B cell (primary cell): ENCODE data around the gene DZANK1. TPM values are rescaled to one million over a fixed set of nuclear protein-coding genes. Genes with fewer than 3 reads are reported as not detected.
"Not testable (repeated sequence)": the region's sequence is repeated elsewhere in the genome, so short reads cannot be mapped to it uniquely, and the experiment has no call there.

ENCODE experiments used
- ATAC-seq: fragments of 200-7000 bp; cut with Tn5 transposase; one replicate; pipeline ENCODE4 v1.10.0; 2021; ENCODE audit warnings: low read depth, mild to moderate bottlenecking, moderate number of reproducible peaks, moderate library complexity
- CTCF ChIA-PET: fragments of 350-600 bp; sonication (Branson Sonifier 250); formaldehyde crosslinking; loops from one replicate; lab custom pipeline; 2021; ENCODE audit warnings: antibody characterized with exemption, inconsistent platforms; lab: Charles Lee
- POLR2A ChIA-PET: fragments of 350-600 bp; sonication (Branson Sonifier 250); formaldehyde crosslinking; loops from one replicate; lab custom pipeline; 2021; ENCODE audit warnings: antibody characterized with exemption; lab: Charles Lee
- DNase-seq: peaks from one replicate; pipeline ENCODE4 v3.0.0; 2013
- H2AFZ ChIP-seq: 2 replicates; pipeline ENCODE4 v1.6.1; 2012; ENCODE audit warnings: mild to moderate bottlenecking, low read depth, low read length; ENCODE audit not compliant: insufficient read depth, poor library complexity, severe bottlenecking
- H3K27ac ChIP-seq, 2 donors: 1 replicate in 1 of 2; 2 replicates in 1 of 2; pipeline ENCODE4 v1.5.1; 2012 to 2013; ENCODE audit warnings: low read length in 2 of 2, mild to moderate bottlenecking in 2 of 2, moderate library complexity in 1 of 2
- H3K27me3 ChIP-seq, 4 experiments: fragments of 200-600 bp in 1 of 4; sonication (generic) in 1 of 4; replicated peaks in 1 of 4; 1 replicate in 2 of 4; 2 replicates in 2 of 4; pipeline versions ENCODE4 v1.6.1 to v1.7.0; 2013 to 2016; ENCODE audit warnings: low read length in 3 of 4, mild to moderate bottlenecking in 2 of 4, mixed read lengths in 1 of 4, moderate library complexity in 1 of 4; ENCODE audit not compliant: insufficient read depth in 4 of 4, control insufficient read depth in 3 of 4; ENCODE audit errors: control extremely low read depth in 1 of 4
- H3K36me3 ChIP-seq, 2 experiments: replicated peaks in 1 of 2; 1 replicate in 1 of 2; 2 replicates in 1 of 2; pipeline versions ENCODE4 v1.6.1 to v1.7.1; 2013; ENCODE audit warnings: low read length in 1 of 2; ENCODE audit not compliant: insufficient read depth in 2 of 2, control insufficient read depth in 1 of 2; ENCODE audit errors: control extremely low read depth in 1 of 2, extremely low read depth in 1 of 2
- H3K4me1 ChIP-seq, 2 donors: fragments of 200-600 bp in 1 of 2; sonication (generic) in 1 of 2; 1 replicate in 1 of 2; 2 replicates in 1 of 2; pipeline versions ENCODE4 v1.5.1 to v1.6.1; 2013 to 2017; ENCODE audit warnings: low read length in 2 of 2; ENCODE audit not compliant: control insufficient read depth in 2 of 2, insufficient read depth in 2 of 2
- H3K4me2 ChIP-seq: replicated peaks from 2 replicates; pipeline ENCODE3; 2012; ENCODE audit warnings: mild to moderate bottlenecking, low read depth, low read length; ENCODE audit not compliant: poor library complexity, severe bottlenecking
- H3K4me3 ChIP-seq, 5 experiments: fragments of 200-600 bp in 1 of 5; sonication (generic) in 1 of 5; 1 replicate in 3 of 5; 2 replicates in 2 of 5; pipeline versions ENCODE4 v1.5.1 to v1.7.0; 2011 to 2016; ENCODE audit warnings: low read length in 4 of 5, mild to moderate bottlenecking in 4 of 5, low read depth in 2 of 5, control low read depth in 1 of 5, moderate library complexity in 1 of 5; ENCODE audit not compliant: insufficient read depth in 1 of 5; ENCODE audit errors: control extremely low read depth in 1 of 5, extremely low read depth in 1 of 5
- H3K79me2 ChIP-seq: fragments of 200-600 bp; sonication (generic); one replicate; pipeline ENCODE4 v1.6.0; 2016; ENCODE audit warnings: low read length; ENCODE audit not compliant: control insufficient read depth, insufficient read depth
- H3K9ac ChIP-seq: fragments of 200-600 bp; sonication (generic); 2 replicates; pipeline ENCODE4 v1.6.1; 2017; ENCODE audit warnings: mild to moderate bottlenecking, low read length, moderate library complexity
- H3K9me3 ChIP-seq, 3 donors: one replicate each; pipeline versions ENCODE4 v1.6.1 to v1.7.1; 2013; ENCODE audit warnings: low read length in 2 of 3; ENCODE audit not compliant: control insufficient read depth in 2 of 3, insufficient read depth in 1 of 3; ENCODE audit errors: control extremely low read depth in 1 of 3
- H4K20me1 ChIP-seq: 2 replicates; pipeline ENCODE4 v1.6.0; 2012; ENCODE audit warnings: mild to moderate bottlenecking, low read length; ENCODE audit not compliant: insufficient read depth, control insufficient read depth, poor library complexity, severe bottlenecking
- H3K27ac Mint-ChIP-seq: one replicate; pipeline ENCODE4 v1.8.0; 2021; ENCODE audit warnings: mixed read lengths
- H3K27me3 Mint-ChIP-seq: one replicate; pipeline ENCODE4 v1.8.0; 2021; ENCODE audit warnings: mixed read lengths
- H3K4me1 Mint-ChIP-seq: one replicate; pipeline ENCODE4 v1.8.0; 2021; ENCODE audit warnings: mixed read lengths
- H3K4me3 Mint-ChIP-seq: one replicate; pipeline ENCODE4 v1.8.0; 2021; ENCODE audit warnings: mixed read lengths
- H3K9me3 Mint-ChIP-seq: one replicate; pipeline ENCODE4 v1.8.0; 2022; ENCODE audit warnings: mixed read lengths; ENCODE audit not compliant: insufficient read depth
- EZH2 ChIP-seq: IDR thresholded peaks from 2 replicates; pipeline ENCODE4 v1.6.1; 2012; ENCODE audit warnings: borderline replicate concordance, low read depth, mild to moderate bottlenecking, moderate library complexity, low read length; ENCODE audit not compliant: insufficient read depth, poor library complexity, severe bottlenecking
- WGBS: methylation state at CpG from one replicate; pipeline ENCODE4 v1.1.5; 2013; ENCODE audit warnings: missing lambda C conversion rate; ENCODE audit not compliant: insufficient coverage; 5-methylcytosine and 5-hydroxymethylcytosine counted together
- intact Hi-C: fragments of 100-400 bp; cut with micrococcal nuclease; formaldehyde crosslinking; loops from one replicate; pipeline ENCODE4 v1.10.0; 2022
- polyA plus RNA-seq: library from polyadenylated mRNA; depleted of rRNA; stranded (reverse); fragments of >200 nt; gene quantifications from 2 replicates; pipeline ENCODE4 v1.2.3, GENCODE V29; 2012
- total RNA-seq, 2 donors: library from RNA; stranded (reverse); fragments of 120-200 nt in 1 of 2; gene quantifications; 1 replicate in 1 of 2; 2 replicates in 1 of 2; pipeline versions ENCODE4 v1.2.3 to v1.2.4, GENCODE V29; 2013 to 2022
- TF ChIP-seq, protein P1 (sequence below): fragments of 200-600 bp; IDR thresholded peaks from one replicate; pipeline ENCODE4 v1.8.0; 2022; ENCODE audit warnings: antibody characterized with exemption, mild to moderate bottlenecking

The DZANK1 gene
- total and polyA plus RNA-seq, 2 donors (not counting 1 experiment from before 2014, with no cell fraction given) = 2.8 to 5.6 TPM

DNA sequence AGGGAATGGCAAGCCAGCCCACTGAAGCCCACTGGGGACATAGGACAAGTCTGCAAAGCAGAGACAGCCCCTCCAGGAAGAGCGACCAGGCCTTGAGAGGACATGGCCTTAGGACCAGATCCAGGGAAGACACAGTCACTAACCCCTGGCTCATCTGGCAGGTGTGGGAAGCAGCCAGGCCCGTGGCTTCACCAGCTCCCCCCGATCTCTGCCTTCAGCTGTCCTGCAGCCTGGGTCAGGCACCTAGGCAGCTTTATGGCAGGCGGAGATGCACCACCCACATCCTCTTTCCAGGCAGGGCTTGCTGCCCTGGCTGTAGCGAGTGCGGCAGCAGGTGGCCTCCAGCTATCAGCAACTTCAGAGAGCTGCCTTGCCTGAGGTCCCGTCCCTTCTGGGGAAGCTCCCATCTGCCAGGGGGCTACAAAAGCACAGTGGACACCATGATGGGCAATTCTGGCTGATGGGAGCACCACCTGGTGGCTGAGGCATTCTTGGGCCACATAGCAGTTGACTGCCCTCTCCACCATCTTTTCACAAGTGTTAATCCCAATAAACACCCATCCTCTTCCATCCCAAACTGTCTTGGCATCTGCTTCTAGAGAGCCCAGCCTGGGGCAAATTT lies 85.8 kb downstream of the DZANK1 start:
- POLR2A ChIA-PET = no interaction called here
- Mint-ChIP-seq H3K27ac (no peak overlapping the region), H3K4me1 (no peaks in the 10 kb centered on the region), H3K9me3 (no peaks in the 10 kb centered on the region), H3K4me3 (no peak overlapping the region), H3K27me3 (no peaks in the 10 kb centered on the region)
- no peak for DNase-seq
- no peak for TF ChIP-seq EZH2
- TF ChIP-seq, protein P1, sequence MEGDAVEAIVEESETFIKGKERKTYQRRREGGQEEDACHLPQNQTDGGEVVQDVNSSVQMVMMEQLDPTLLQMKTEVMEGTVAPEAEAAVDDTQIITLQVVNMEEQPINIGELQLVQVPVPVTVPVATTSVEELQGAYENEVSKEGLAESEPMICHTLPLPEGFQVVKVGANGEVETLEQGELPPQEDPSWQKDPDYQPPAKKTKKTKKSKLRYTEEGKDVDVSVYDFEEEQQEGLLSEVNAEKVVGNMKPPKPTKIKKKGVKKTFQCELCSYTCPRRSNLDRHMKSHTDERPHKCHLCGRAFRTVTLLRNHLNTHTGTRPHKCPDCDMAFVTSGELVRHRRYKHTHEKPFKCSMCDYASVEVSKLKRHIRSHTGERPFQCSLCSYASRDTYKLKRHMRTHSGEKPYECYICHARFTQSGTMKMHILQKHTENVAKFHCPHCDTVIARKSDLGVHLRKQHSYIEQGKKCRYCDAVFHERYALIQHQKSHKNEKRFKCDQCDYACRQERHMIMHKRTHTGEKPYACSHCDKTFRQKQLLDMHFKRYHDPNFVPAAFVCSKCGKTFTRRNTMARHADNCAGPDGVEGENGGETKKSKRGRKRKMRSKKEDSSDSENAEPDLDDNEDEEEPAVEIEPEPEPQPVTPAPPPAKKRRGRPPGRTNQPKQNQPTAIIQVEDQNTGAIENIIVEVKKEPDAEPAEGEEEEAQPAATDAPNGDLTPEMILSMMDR = no peak
- no peak overlapping the region for H3K27ac ChIP-seq
- 85% methylated on average over 7 of the region's 7 CpGs for WGBS
- H3K36me3 ChIP-seq = no peaks in the 10 kb centered on the region
- no peak overlapping the region for H3K4me2 ChIP-seq
- H2AFZ ChIP-seq = no peak overlapping the region
- intact Hi-C loops = no loop called here
- no peaks in the 10 kb centered on the region for H4K20me1 ChIP-seq
- no peaks in the 10 kb centered on the region for H3K79me2 ChIP-seq
- H3K9me3 ChIP-seq = peaks cover 0 to 2% (median 0%) of the 10 kb centered on the region in 3 donors
- H3K4me1 ChIP-seq = no peaks in the 10 kb centered on the region
- no peak overlapping the region for H3K9ac ChIP-seq
- no peak overlapping the region for H3K4me3 ChIP-seq
- H3K27me3 ChIP-seq = no peaks in the 10 kb centered on the region
- CTCF ChIA-PET = interaction anchor here (1.4 kb wide), 1 partner anchor 875 kb away, joined by 3 read pairs; no protein-coding TSS in a partner anchor
- ATAC-seq = no peak

- WGBS = 91% methylated on average over 5 of the region's 8 CpGs
- Mint-ChIP-seq H3K4me1 (no peaks in the 10 kb centered on the region), H3K9me3 (no peaks in the 10 kb centered on the region), H3K4me3 (no peak overlapping the region), H3K27ac (no peak overlapping the region), H3K27me3 (peaks cover 3% of the 10 kb centered on the region)
- TF ChIP-seq, protein P1 = no peak
- TF ChIP-seq EZH2 = no peak
- Histone ChIP-seq H4K20me1 (no peaks in the 10 kb centered on the region), H2AFZ (no peak overlapping the region), H3K36me3 (no peaks in the 10 kb centered on the region), H3K4me3 (no peak overlapping the region), H3K27me3 (no peaks in the 10 kb centered on the region), H3K79me2 (no peaks in the 10 kb centered on the region), H3K9me3 (peaks cover 0 to 4% (median 0%) of the 10 kb centered on the region in 3 donors), H3K9ac (no peak overlapping the region), H3K27ac (no peak overlapping the region), H3K4me2 (no peak overlapping the region), H3K4me1 (no peaks in the 10 kb centered on the region)
- no peak for DNase-seq
- ChIA-PET CTCF (no interaction called here), POLR2A (no interaction called here)
- no peak for ATAC-seq
- intact Hi-C loops = no loop called here
Observed at GRCh38 chr20:18377896-18378481, 88.8 kb downstream of the DZANK1 start.

DNA sequence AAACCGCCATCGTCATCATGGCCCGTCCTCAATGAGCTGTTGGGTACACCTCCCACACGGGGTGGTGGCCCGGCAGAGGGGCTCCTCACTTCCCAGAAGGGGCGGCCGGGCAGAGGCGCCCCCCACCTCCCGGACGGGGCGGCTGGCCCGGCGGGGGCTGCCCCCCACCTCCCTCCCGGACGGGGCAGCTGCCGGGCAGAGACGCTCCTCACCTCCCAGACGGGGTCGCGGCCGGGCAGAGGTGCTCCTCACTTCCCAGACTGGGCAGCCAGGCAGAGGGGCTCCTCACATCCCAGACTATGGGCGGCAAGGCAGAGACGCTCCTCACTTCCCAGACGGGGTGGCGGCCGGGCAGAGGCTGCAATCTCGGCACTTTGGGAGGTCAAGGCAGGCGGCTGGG lies 91.3 kb downstream of the DZANK1 start:
- peaks cover 12% of the 10 kb centered on the region for H3K27me3 Mint-ChIP-seq
- H3K79me2 ChIP-seq, H3K36me3 ChIP-seq, H3K27ac Mint-ChIP-seq, H3K9me3 ChIP-seq, H3K27ac ChIP-seq, H3K4me3 Mint-ChIP-seq, H3K4me3 ChIP-seq, H3K4me1 Mint-ChIP-seq, H3K4me2 ChIP-seq, H2AFZ ChIP-seq, H3K27me3 ChIP-seq, H4K20me1 ChIP-seq, H3K9ac ChIP-seq, H3K9me3 Mint-ChIP-seq, H3K4me1 ChIP-seq, intact Hi-C loops, CTCF ChIA-PET, ATAC-seq, DNase-seq, POLR2A ChIA-PET: not testable (repeated sequence)
- 99% methylated on average over 15 of the region's 28 CpGs for WGBS
